HS-5 (cell line): ENCODE results near the gene ATP5PD.
"Not testable (repeated sequence)": the region's sequence is repeated elsewhere in the genome, so short reads cannot be mapped to it uniquely, and the experiment has no call there.

ENCODE experiments used
- DNase-seq: peaks from one replicate; pipeline ENCODE4 v3.0.0-alpha.2; 2012; ENCODE audit warnings: low read depth

The ATP5PD gene

DNA sequence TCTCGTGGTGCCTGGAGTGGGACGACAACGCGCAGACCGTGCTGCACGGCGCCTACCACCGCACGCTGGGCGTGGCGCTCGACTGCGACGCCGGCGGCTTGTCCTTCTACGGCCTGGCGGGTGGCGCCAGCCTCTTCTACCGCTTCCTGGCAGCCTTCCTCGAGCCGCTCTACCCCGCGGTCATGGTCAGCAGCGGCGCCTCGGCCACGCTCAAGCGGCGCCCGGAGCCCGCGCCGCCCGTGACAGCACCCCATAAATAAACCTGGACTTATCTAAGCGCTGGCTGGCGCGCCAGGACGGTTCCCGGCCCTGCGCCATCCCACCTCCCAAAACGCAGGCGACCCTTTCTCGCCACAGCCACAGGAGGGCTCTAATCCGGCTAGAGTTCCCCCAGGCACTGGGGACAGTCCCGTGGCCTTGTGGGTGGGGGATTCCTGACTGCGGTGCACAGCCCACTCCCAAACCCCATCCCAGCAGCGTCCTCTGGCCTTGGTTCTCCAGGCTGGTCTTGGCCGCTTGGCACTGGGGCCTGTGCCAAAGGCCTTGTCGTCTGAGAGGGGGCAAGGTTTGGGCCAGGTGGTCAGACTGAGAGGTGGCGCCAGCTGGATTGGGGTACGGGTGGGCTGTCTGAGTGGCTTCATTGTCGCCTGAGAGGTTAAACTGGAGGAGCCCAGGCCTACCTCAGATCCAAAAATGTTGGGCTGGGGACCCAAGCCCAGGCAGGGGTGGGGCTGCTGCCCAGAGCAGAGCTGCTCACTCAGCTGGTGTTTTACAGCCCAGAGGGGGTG is 30.9 kb upstream of the ATP5PD start:
- DNase-seq: no peak

DNA sequence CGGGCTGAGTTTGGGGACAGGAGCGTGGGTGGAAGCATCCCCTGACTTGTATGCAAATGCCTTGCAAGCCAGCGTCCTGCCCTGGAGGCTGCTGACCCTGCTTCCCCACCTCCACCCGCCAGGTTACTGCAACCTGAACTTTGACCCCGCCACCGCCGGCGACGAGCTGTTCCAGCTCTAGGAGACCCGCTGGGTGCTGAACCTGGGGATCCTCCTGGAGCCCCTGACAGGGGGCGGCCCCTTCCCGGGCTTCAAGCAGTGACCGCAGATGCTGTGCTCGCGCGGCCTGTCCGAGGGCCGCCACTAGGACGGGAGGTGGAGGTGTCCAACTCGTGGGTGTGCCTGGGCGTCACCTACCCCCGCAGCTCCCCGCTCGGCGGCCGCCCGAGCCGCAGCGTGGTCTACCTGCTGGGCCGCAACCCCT is 30.3 kb upstream of the ATP5PD start:
- DNase-seq: no peak

DNA sequence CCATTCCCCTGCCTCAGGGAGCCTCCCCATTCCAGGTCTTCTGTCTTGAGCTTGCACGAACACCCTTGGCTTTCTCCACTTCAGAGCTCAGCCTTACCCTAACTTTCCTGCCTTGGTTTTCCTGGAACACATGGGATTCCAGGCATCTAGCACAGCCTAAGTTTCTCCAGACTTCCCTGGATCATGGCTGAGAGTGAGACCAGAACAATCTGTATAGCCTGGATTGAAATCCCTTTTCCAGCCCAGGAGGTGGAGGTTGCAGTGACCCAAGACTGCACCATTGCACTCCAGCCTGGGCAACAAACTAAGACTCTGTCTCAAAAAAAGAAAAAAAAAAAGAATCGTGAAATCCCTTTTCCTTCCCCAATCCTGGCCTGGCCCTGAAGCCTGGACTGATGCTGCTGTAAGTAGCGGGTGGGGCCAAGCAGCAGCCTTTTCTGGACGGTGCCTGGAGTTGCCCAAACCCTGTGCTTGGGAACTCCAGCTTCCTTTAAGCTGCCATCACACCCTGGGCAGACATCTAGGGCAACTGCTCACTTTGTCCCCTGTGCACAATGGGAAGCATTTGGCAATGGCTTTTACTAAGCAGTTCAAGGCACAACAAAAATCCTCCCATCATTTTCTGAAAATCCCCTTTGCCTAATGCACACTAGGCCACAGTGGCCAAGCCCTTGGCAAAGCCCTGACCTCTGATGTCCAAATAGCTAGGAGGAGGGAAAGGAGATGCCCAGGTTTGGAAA is 29.0 kb upstream of the ATP5PD start:
- DNase-seq: no peak

DNA sequence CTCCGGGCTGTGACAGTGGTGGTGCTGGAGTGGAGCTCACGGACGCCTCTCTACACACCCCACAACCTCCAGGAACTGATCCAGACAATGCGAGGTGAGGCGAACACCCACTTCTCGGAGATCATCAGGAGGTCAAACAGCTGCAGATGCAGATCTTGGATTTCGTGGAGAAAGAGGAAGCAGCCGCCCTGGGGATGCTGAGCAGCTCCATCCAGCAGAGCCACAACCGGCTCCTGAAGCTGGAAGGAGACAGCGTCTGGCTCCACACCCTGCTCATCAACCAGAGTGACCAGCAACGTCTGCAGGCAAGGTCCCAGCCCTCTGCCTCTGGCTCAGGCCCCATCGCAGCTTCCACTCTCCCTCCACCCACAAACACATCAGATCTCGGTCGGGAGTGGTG is 27.8 kb upstream of the ATP5PD start:
- no peak for DNase-seq

DNA sequence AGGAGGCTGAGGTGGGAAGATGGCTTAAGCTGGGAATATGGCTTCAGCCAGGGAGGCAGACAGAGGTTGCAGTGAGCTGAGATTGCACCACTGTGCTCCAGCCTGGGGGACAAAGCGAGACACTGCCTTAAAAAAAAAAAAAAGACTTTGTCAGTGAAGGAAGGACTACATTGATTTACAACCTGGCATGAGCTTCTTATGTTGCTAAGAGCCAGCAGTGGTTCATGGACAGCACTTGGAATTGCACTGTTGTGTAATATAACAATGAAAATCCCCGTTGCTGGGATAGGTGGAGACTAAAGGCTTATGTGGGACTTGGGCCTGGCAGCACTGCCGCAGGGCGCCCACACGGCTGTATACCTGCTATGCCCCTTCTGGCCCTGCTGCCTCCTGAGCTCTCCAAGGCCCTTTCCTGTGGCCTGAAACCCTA is 26.9 kb upstream of the ATP5PD start:
- DNase-seq: no peak

DNA sequence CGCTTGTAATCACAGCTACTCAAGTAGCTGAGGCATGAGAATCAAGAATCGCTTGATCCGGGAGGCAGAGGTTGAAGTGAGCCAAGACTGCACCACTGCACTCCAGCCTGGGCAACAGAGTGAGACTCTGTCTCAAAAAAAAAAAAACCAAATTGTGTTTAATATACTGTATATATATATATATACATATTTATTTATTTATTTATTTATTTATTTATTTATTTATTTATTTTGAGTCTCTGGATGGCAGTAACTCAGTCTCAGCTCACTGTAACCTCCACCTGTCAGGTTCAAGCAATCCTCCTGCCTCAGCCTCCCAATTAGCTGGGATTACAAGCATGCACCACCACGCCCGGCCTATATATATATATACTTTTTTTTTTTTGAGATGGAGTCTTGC is 26.1 kb upstream of the ATP5PD start:
- DNase-seq: not testable (repeated sequence)

DNA sequence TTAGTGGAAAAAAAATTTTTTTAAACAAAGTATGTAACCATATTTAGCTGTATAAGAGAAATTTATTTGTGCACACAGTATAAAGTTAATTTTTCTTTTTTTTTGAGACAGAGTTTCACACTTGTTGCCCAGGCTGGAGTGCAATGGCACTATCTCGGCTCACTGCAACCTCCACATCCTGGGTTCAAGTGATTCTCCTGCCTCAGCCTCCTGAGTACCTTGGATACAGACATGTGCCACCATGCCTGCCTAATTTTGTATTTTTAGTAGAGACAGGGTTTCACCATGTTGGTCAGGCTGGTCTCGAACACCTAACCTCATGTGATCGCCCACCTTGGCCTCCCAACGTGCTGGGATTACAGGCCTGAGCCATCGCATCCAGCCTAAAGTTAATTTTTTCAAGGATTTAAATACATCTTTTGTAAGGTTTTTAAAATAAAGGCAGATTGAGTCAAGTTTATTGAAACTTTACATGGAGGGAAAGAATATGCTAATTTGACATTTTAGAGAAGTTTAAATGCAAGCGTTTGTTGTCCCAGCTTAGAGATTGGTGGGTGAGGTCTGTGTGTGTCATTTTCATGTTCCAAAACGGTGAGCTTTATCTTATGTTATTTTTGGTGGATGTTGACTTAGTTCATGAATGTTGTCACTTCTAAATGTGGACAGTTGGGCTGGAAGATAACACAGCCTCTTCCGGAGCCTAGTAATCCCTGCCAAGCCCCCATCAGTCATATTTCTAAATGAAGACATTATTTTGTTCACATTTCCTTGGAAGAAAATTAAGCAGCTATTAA is 24.9 kb upstream of the ATP5PD start:
- not testable (repeated sequence) for DNase-seq

DNA sequence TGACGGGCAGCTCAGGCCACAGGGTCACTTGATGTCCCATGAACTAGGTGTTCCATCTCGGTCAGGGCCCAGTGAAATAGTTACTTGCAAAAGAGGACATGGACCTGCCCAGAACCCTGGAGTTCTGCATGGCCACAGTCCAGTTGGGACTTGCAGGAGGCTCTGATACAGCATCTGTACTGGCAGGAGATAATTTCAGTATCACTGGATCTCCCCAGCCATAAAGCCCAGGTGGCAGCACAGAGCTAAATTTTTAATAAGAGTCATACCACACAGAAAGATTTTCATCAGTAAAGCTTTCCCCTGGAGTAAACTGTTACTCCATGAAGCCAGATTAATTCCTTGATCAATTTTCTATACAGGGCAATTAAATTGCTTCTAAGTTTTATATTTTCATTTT is 23.0 kb upstream of the ATP5PD start:
- DNase-seq: no peak

DNA sequence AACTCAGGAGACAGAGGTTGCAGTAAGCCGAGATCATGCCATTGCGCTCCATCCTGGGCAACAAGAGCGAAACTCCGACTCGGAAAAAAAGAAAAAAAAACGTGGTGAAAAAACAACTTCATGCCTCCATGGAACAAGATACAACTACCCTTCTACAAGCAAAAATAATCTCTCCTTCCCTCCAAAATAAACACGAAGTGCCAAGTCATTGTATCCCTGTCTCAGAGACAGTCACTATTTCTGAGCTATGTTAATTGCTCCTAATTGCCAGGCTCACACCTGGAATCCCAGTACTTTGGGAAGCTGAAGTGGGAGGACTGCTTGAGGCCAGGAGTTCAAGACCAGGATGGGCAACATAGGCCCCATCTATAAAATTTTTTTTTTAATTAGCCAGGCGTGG is 22.0 kb upstream of the ATP5PD start:
- no peak for DNase-seq

DNA sequence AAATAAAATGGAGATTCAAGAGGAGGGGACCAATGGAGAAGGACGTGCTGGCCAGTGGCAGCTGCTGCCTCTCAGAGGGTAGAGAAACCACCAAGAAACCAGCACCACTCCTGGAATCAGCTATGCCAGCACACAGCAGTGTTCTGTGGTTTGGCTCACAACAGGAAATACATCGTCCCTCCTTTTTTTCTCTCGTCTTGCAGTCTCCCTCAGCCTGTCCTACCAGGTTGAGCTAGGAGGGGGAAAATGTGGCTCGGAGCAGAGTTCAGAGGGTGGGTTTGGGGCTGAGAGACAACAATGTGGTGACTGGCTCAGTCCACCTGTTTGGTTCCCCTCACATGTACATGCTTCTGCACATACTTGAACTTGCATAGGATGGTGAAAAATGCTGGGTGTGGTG is 21.1 kb upstream of the ATP5PD start:
- DNase-seq: no peak

DNA sequence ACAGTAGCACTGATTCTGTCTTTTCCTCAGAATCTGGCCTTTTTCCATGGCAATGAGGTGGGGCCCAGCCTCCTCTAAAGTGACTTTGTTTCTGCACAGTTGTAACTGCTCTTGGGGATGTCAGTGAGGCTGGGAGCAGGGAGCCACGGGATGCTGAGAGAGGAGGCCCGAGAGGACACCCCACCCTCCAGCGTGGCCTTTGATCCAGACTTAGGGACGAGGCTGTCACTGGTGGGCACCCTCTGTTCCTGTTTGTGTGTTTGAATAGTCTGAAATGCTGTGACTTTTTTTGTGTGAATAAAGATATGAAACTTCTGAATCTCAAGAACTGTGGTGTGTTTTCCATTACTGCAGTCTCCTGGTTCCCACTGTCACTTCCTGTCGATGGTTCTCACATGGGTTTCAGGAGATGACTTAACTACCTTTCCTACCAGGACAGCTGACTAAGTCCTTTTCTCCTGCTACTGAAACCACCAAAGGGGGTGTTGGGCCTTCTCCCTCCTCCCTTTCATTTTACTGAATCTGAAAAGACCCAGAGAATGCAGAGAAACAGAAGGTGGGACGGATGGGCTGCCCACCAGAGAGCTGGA is 18.9 kb upstream of the ATP5PD start:
- no peak for DNase-seq

DNA sequence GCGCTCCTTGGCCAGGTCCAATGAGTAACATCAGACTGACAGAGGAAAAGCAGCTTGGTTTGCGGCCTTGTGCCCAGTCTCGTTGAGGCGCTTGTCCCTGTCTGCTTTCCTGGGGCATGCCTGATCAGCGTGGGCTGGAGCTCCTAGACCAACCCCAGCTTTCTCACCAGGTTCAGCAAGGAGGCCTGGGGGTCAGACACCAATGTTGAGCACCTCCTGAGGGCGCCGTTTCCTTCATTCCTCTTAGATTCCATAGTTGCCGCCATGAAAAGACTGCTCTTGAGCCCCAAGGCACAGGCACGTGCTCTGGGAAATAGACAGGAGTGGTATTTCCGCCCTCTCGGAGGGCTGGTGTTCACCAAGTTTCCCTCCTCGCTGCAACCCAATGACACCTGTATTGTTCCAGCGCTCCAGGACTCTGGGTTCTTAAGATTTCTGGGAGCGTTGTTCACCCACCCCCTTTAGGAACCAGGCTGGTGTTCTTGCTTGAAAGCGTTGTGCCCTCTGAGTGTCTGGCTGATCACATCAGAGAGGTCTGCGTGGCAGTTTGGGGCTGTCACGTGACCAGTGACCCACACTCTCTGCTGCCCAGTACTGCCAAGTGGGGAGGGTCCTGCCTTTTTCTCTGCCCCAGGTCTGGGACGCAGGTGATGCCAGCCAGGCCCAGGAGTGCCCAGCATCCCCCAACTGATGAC is 18.2 kb upstream of the ATP5PD start:
- DNase-seq: no peak

DNA sequence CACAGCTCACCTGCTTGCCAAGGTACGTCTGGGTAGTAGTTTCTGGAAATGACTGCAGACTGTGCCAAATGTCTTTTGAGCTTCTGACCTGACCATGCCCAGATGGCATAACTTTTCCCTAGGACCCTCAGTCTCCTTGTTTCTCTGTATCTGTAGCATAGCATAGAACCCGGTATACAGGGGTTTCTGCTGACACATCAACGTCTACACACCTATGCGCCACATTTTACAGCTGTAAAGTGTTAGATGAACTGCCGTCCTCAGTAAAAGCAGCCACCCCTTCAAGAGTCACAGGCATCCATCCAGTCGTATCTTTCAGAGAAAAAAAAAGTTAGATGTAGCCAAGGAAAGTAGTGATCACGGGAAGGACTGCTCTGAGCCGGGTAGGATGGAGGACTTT is 17.7 kb upstream of the ATP5PD start:
- no peak for DNase-seq

DNA sequence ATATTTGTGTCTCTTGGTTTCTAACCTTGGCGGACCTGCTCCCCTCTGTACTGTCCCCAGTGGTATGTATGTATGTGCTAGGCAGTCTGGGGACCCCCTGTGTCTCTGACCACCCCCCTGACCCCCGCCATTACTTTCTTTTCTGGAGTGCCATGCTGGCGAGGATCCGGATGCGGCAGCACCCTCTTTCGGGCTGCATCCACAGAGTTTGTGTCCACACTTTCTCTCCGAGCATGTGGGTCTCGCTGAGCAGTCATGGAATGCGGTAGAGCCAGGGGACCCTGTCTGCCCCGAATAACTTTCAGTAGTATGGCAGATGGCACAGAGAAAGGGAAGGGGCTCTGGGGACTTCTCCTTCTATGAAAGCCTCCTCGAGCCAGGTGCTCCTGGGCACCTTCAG is 17.3 kb upstream of the ATP5PD start:
- no peak for DNase-seq

DNA sequence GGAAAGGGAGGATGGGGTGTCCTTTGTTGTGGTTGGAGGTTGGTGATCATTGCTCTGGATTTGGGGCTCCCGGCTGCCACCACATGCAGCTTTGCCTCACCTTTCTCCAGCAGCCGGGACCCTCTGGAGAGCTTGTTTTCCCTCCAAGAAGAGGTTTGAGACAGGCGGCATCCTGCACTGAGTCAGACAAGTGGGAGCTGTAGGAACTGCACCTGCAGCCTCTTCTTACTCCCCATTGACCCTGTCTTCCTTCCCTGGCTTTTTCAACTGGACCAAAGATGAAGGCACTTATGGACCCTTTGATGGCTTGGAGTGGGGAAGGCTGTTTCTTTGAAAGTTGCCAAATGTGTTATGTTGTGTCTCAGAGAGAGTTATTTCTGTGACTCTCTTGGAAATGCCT is 16.9 kb upstream of the ATP5PD start:
- no peak for DNase-seq

DNA sequence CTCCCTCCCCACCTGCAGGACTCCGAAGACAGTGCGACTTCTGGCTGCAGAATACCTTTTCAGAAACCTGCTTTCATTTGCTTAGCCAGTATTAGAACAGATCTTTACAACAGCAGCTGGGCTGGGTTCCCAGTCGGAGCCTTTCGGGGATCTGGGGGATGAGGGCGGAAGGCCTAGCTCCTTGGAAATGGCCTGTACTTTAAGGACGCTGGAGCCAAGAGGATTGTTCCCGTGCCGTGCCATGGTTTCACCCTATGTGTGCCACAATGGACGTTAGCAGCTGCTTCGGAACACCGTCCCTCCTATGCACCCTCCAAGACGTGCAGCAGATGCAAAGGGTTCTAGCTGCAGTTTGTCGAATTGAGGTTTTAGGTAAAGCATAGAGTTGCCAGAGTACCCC is 16.4 kb upstream of the ATP5PD start:
- no peak for DNase-seq

DNA sequence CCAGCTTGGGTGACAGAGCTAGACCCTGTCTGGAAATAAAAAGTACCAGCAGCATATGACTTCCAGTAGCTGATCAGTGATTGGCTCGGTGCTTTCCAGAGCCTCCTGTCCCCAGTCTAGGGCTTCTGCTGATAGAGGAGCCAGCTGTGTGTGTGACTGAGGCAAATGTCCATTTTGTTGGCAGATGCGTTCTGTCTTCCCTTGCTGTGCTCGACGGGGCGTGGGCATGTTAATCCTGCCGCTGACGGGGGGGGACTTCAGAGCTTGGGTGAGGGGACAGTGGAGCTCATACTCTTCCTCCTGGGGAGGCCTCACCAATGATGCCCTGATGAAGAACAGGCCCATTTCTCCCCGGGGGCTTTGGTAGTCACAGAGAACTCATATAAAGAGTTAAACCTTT is 14.8 kb upstream of the ATP5PD start:
- no peak for DNase-seq

DNA sequence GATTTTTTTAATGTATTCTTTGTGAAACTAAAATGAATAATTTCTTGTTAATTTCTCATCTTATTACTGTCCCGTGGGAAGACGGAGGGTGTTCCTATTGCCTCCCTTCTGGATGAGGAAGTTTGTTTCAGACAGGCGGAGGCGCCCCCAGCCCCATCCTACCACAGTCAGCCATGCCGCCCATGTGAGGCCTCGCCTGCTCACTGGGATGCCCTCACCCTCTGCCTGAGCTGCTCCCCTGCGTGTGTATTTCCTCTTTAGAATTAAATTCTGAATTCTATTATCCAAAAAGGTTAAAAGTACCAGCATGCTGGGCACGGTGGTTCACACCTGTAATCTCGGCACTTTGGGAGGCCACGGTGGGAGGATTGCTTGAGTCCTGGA is 14.3 kb upstream of the ATP5PD start:
- no peak for DNase-seq

DNA sequence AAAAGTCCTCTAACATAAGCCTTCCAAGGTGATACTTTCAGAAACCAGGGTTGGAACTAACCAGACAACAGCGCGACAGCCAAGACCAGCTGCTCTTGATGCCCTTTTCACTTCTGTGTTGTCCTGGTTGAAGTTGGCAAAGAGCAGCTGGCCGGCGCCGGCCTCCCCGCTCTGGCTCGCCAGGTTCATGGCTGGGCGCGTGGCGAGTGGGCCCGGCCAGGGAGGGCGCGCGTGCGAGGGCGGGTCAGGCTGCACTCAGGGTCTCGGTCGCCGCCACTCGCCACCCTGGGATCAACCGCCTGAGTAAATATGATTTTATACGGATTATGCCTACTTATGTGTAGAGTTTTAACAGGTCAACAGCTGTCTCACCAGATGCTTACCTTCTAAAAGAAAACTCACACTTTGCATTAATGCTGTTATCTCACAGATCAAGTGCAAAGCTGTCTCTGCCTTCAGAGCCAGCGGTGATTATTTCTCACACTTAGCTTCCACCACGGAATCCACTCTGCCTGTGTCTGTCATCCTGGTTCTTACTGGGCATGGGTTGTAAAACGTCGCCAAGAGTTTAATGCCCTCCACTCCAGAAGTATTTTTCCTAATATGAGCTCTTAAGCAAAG is 13.8 kb upstream of the ATP5PD start:
- no peak for DNase-seq

DNA sequence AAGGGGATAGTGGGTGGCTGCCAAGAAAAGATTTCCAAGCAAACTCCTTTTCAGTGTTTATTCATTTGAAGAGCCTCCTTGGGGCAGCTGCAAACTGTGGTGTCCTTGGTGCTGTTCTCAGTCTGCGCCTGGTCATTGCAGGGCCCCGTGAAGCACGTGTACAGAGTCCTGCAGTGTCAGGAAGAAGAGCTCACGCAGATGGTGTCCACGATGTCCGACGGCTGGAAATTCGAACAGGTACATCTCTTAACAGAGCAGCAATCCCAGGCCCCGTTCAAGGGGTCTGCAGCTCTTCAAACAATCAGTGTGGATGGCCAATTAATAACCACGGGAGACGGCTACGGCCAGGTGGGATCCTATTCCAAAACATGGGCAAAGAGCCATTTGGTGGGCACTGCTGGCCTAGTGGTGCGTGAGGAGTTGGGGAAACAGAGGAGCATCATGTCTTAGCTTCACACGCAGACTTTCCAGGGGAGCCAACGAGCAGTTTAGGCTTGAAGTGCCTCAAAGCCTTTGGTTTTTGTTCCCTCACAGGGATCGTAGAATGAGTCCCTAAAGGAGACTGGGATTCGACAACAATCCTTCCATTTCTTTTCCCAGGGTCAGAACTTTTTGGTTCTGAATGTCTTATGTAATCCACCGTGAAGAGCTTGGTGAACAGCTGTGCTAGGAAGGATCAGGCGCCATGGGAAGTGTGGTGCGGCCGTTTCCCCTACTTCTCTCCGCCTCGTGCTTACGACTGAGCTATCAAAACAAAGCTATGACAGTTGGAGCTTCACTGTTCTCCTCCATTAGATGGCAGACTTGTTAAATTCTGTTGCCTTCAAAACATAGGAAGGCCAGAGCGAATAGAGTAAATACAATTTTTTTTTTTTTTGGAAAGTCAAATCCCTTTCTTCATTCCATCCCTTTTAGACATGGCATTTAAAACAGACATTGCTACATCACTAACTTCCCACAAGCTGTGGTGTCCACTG is 12.9 kb upstream of the ATP5PD start:
- no peak for DNase-seq
